HG02943 (cell line): Measurements from ENCODE around the gene SRRM1.
A peak's percentile ranks its signal among the peaks of the same experiment; 100 is the strongest.
"Not testable (repeated sequence)": the region's sequence is repeated elsewhere in the genome, so short reads cannot be mapped to it uniquely, and the experiment has no call there.

Experiments used
- ATAC-seq: cut with Tn5 transposase; IDR thresholded peaks from one replicate; pipeline ENCODE4 v1.9.1; 2021; ENCODE audit warnings: mild to moderate bottlenecking, low read depth, moderate library complexity; ENCODE audit not compliant: unreplicated experiment

SRRM1 gene

DNA sequence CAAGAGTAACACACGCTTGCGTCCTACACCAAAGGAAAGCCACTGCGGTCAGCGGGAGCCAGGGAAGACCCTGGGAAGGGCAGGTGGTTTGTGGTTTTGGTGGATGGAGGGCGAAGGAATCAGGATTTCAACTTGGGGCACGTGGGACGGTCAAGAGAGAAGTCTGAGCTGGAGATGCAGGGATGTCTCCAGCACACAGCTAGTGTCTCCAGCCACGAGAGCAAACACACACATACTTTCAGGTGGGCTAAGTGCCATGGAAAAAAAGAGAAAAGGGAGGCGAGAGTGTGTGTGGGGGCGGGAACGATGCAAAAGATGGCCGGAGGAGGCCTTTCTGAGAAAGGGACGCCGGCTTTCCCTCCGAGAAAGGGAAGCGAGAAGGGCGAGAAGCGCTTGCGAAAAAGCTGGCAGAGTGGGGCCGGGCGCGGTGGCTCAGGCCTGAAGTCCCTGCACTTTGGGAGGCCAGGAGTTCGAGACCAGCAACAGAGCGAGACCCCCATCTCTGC is 1.4 kb upstream of the SRRM1 start:
- no peak for ATAC-seq

DNA sequence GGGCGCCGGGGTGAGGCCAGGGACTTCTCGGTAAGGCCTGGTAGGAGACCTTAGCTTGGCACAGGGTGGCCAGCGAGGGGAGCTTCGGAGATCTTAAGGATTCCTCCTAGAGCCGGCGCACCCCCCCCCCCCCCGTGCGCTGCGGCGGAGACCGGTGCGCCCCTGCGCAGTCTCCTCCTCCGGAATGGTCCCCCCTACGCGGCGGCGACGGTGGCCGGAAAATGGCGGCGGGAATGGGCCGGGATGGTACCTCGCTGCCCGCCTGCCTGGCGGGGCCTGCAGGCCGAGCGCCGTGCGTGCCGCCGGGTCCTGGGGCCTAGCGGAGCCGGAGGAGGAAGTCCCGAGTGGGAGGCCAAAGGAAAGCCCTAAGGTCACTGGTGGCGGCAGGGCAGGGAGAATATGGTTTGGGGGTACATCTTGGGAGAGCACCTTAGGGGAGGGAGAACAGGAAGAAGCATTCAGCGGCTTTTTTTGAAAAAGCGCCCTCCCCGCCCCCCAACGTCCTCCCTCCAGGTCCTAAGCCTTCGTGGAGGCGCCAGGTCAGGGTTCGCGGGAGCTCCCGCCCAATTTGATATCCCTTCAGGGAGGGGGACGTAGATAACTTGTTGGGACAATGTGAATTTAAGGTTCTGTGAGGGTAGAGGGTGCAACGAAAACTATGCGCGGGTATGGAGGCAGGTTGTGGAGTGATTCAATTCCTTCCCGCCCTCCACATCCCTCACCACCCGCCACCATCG is 429 bp downstream of the SRRM1 start:
- ATAC-seq: peak; percentile 5

DNA sequence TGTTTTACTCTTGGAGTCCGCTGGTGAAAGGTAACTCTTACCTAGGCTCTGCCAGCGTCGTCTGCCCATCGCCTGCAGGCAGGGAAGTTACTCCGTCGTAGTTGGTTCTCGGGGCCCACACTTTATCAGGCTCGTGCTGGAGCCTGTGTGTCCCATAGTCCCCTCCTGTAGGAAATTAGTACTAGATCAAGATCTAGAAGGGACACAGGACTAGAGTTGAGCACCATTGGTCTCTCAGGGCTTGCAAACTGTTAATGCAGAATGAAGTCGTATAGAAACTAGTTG is 940 bp downstream of the SRRM1 start:
- no peak for ATAC-seq

DNA sequence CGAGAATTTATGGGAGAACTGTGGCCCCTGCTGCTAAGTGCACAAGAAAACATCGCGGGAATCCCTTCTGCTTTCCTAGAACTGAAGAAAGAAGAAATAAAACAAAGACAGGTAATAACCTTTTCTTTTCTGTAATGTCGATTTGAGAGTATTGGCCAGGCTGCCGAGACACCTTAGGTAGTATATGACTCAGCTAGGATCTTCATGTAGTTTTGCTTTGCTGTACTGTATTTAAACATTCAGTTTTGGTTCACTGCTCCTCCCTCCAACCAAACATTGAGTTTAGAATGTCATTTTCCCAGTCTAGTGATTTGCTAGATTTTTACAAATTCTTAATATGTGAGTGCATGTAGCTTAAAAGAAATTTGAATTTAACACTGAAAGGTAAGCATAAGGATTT is 5.8 kb downstream of the SRRM1 start:
- ATAC-seq: no peak

DNA sequence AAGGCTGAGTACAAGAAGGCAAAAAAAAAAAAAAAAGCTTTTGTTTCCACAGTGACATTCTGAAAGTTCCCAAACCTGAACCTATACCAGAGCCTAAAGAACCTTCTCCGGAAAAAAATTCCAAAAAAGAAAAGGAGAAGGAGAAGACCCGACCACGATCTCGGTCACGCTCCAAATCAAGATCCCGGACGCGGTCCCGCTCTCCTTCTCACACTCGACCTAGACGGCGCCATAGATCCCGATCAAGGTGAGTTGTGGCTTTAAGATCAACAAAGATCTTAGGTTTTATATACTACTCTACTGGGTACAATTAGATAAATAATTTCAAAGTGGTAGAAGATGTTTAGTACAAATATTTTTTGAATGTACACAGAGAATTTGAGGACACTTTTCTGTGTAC is 9.3 kb downstream of the SRRM1 start:
- no peak for ATAC-seq

DNA sequence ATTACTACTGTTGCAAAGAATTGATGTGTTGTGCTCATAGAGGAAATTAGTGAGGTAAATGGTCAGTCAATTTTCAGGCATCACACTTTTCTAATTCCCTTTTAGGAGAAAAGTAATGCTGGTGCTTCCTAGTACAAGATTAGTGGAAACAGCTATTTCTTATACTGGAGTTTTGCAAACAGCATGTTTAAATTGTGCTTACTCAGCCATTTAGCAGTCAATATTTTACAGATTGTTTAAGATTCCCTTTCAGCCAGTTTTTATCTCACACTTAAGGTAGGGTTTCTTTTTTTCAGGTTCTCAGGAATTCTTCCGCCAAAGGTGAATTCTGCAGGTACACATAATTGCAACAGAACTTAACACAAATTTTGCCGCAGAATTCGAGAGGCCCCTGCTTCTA is 10.9 kb downstream of the SRRM1 start:
- no peak for ATAC-seq

DNA sequence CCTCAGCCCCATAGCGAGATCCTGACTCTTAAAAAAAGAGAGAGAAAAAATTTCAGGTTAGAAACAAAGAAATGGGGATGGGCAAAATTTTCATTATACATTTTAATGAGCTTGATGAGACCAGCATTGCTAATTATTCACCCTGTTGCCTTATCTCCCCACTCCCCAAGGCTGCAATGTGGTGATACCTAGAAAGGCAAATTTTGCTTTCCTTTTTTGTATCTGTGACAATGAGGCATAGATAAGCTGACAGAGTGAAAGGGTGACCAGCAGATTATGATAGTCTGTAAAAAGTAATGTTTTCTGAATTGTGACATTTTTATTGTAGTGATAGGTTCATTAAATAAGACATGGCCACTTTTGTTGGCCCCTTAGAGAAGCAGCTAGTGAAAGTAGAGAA is 12.9 kb downstream of the SRRM1 start:
- ATAC-seq: no peak

DNA sequence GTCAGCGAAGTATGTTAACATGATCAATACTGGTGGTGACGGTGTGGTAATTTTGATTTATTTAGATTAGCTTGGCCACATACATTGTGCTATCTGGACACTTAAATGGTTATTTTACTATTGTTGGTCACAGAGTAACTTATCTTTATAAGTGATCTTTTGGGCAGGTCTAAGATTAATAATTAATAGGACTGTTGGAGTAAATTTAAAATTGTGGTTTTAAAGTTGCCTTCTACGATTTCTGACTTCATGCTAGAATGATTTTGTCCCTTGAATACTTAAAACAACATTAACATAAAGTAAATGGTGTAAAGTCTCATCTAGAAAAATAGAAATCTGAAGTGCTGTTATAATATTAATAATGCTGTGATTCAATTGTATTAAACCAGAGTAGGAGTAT is 14.7 kb downstream of the SRRM1 start:
- ATAC-seq: no peak

DNA sequence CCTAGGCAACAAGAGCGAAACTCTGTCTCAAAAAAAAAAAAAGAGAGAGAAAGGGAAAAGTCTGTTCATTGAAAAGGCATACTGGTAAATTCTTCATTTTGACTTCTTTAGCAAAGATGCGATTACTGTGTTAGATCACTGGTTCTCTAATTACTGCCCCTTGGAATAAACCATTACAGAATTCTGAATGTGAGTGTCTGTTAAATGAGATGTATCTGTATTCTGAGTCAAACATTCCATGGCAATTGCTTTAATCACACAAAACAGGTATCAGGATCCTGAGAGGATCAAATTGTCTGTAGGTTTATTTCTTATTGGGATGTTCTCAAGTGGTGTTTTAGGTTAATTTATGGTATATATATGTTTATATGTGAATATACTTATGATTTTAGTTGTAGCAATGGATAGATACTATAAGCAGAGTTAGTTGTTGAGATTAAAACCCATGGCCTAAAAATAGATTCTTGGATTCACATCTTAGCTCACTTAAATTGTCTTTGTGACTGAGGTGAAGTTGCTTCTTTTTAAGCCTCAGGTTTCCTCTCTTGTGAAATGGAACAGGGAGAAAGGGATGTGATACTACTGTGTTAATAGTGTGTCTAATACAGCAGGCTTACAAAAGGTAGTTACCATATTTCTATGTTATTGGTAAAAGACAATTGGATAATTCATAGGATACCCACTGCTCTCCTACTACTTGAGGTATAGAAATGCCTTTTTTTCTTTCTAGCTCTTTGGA is 16.2 kb downstream of the SRRM1 start:
- no peak for ATAC-seq

DNA sequence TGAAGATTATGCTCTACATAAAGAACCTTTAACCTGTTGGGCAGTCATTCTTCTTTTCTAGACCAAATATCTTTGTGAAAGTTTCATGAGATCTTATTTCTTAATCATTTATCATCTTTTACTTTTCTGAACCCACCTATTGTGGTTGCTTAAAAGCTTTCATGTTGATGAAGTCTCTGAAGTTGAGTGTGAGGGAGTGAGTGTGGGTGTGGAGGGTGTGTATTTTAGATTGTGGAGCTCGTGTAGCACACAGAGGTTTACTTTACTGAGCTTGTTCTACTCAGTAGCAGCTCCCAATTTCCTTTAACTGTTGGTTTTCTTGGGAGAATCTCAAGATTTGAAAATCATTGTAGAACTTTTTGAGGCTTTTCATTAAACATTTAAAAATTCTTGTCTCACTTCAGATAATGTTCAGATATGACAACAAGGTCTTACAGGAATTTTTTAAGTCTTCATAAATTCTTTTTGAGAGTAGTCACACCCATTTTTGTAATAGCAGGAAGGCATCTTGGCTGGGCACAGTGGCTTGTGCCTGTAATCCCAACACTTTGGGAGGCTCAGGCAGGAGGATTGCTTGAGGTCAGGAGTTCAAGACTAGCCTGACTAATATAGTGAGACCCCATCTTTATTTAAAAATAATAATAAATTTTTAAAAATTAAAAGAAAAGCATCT is 17.0 kb downstream of the SRRM1 start:
- ATAC-seq: no peak

DNA sequence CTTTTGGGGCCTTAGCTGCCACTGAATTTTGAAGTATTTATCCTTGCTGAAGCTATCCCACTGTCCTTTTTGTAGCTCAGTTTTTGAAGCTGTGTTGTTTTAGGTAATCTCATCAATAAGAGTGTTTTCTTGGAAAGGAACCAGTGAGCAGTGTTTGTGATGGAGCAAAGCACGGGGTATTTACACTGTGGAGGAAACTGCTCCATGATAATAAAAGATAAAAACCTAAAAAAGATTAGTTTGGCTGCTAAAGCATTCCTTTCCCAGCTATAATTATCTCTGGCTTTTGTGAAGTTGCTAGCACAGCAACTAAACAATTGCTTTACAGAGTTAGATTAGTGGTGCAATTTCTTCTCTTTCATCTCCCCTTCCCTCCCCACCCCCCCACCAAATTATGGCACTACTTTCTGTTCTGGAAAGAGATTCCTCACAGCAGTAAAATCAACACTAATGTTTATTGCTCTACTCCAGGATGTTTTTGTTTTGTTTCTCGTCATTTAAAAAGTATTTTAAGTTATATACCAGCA is 21.5 kb downstream of the SRRM1 start:
- ATAC-seq: no peak

DNA sequence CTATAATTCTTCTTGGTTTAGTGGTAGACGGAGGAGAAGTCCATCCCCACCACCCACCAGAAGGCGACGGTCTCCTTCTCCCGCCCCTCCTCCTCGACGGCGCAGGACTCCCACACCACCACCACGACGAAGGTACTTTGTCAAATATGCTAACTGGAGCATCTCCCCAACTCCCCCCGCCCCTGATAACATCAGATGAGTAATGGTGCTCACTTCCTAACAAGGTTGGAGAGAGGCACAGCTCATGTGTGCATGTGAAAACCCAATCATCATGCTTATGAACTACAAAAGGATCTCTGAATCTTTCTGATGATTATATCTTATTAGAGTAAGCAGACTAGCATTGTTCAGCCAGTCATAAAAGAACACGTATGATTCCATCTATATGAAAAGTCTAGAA is 23.7 kb downstream of the SRRM1 start:
- ATAC-seq: no peak

DNA sequence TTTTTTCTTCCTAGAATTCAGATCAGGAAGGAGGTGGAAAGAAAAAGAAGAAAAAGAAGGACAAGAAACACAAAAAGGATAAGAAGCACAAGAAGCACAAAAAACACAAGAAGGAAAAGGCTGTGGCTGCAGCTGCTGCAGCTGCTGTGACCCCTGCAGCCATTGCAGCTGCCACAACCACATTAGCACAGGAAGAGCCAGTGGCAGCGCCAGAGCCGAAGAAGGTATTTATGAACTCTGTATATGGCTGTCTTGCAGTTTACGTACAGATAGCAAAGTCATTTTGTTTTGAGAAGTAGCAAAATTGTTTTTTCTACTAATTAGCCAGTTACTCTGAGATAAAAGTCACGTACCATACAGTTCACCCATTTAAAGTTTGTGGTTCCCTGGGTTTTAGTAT is 28.3 kb downstream of the SRRM1 start:
- ATAC-seq: not testable (repeated sequence)

DNA sequence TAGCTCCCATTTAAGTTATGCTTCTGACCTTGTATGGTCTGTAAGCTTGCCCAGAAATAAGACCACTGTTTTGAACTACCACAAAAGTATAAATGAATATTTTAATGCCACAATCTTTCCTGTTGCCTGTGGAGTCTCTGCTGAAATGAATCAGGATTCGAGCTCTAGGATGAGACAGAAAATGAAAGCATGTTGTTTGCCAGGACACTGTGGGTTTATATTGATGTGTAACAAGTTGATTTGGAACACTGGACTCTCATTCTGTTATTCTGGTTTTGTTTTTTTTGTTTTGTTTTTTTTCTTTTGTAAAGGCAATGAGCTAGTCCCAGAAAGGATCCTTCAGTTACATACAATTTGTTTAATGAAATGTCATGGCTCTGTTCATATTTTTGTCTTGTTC is 29.6 kb downstream of the SRRM1 start:
- ATAC-seq: not testable (repeated sequence)

DNA sequence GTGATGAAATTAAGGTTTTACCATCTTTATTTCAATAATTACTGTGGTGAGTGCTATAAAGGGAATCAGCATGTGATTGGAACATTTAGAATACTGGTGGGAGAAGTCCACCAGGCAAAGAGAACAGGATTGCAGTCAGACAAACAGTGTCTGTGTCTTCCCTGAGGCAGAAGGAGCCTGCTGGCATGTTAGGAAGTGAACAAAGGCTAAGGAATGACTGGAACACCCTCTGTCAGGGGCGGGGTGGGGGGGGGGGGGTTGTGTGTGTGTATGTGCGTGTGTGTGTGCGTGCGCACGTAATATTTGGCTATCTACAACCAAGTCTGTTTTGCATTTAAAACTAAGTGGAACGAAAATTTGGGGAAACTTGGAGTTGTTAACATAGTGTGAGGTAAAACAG is 30.2 kb downstream of the SRRM1 start:
- no peak for ATAC-seq

DNA sequence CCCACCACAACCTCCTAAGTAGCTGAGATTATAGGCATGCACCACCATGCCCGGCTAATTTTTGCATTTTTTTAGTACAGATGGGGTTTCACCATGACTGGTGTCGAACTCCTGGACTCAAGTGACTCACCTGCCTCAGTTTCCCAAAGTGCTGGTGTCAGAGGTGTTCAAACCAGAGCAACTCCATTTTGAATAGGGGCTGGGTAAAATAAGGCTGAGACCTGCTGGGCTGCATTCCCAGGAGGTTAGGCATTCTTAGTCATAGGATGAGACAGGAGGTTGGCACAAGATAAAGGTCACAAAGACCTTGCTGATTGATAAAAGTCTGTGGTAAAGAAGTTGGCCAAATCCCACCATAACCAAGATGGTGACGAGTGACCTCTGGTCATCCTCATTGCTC is 35.3 kb downstream of the SRRM1 start:
- not testable (repeated sequence) for ATAC-seq

DNA sequence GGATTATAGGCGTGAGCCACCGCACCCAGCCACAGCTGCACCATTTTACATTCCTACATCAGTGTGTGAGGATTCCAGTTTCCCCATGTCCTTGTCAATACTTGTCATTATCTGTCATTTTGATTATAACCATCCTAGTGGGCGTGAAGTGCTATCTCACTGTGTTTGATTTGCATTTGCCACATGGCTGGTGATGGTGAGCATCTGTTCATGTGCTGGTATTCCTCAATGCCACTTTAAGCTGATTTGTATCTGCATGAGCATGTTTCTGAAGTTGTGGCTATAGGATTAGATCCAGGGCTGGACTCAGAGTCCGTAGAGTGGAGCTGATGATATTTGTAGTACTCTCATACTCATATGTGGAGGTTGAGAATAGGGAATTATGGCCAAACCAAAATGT is 36.6 kb downstream of the SRRM1 start:
- ATAC-seq: no peak

DNA sequence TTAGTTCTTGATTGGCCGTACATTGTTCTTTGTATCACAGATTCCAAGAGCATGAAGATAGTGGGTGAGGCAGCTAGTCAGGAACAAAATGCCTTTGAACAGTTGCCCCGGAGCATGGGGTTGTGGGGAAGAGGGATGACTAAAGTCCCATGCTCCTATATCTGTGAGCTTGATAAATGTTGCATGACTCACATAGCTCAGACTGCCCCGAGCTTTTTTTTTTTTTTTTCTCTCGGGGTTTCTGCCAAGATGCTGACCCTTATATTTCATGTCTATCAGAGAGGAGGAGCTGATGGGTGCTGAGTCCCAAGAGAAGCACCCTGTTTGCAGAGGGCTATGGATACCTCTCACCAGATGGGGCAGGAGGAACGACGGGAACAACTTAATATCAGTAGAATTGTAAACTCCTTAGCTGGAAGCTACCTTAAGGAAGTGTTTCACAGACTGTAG is 40.6 kb downstream of the SRRM1 start:
- ATAC-seq: no peak

DNA sequence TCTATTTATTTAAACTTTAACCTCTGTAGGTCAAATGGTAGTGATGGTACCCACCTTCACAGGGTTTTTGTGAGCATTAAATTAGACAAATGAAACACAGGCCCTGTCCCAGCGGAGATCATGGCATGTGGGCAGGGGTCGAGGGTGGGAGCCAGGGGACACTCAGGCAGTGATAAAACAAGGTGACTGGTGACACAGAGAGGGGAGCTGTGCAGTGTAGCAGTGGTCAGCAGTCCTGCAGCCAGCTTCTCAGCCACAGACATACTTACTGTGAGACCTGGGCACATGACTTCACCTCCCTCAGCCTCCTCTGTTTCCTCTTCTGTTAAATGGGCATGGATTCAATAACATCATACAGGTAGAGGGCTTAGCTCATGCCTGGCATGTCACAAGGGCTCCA is 44.9 kb downstream of the SRRM1 start:
- ATAC-seq: no peak

DNA sequence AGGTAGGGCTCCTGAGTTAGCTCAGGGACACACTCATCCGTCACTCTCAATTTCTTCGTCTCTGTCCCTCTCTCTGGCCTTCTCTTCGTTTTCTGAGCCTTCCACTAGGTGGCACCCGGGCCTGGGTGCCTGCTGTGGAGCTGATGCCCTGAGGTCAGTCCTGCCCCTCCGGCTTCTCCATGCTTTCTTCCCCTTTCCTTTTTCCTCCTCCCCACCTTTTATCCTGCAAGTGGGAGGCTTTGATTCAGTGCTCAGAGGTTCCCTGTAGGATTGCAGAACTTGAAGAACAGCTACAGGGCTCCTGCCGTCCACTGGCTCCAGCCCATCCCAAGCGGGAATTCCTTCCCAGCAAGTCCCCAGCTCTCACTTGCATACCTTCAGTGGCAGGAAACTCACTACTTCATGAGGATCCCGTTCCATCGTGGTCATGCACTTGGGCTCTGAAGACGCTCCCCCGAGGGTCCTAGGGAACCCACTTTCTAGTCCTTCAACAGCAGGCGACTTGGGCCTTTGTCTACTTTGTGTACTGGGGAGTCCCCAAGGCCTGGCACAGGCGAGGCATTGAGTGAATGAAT is 45.6 kb downstream of the SRRM1 start:
- no peak for ATAC-seq

DNA sequence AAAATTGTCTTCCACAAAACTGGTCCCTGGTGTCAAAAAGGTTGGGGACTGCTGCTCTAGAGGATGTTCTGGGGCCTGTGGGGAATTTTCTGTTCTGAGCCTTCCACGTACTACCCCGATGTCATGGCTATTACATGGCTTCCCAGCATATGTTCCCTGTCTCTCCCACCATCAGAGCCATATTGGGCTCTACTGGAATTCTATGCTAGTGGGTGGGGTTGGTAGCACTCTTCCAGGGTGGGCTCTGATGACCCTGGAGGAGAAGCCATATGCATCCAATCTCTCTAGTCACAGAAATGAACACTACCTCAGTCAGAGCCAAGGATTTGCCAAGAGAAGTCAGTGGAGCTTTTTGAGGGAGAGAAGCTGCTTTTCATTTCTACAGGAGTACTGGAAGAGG is 47.9 kb downstream of the SRRM1 start:
- ATAC-seq: no peak
